SIG-M5 (cell line): Measurements from ENCODE around the gene EIF4H.
A peak's percentile ranks its signal among the peaks of the same experiment; 100 is the strongest.
"Not testable (repeated sequence)": the region's sequence is repeated elsewhere in the genome, so short reads cannot be mapped to it uniquely, and the experiment has no call there.

Source experiments
- DNase-seq: peaks from one replicate; lab custom pipeline; 2025; lab: John Stamatoyannopoulos, UW

EIF4H gene

DNA sequence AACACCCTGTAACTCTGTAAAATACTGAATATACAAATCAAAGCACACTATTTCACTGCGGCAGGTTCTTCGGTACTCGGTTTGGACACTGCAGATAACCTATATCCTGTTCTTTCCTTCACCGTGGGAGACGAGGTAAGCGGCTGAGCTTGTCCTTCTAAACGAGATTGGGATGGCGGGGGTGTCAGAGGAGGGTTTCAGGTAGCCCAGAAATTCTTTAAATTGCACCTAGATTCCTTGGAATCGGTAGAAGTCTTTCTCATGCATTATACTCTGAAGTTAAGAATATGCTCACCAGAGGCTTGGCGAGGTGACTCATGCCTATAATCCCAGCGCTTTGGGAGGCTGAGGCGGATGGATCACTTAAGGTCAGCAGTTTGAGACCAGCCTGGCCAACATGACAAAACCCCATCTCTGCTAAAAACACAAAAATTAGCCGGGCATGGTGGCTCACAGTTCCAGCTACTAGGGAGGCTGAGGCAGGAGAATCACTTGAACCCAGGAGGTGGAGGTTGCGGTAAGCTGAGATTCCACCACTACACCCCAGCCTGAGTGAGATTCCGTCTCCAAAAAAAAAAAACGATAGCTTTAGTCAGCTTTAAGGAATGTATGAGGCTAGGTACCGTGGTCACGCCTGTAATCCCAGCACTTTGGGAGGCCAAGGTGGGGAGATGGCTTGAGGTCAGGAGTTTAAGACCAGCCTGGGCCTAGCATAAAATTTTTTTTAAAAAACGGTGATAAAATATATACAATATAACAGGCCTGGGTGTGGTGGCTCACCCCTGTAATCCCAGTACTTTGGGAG lies 25.6 kb downstream of the EIF4H start:
- DNase-seq, result no peak

GRCh38 chr7:74202841-74203556 lies 28.8 kb downstream of the EIF4H start:
- DNase-seq, result peak; percentile 6

GRCh38 chr7:74203956-74204618 lies 29.9 kb downstream of the EIF4H start:
- DNase-seq, result no peak

DNA sequence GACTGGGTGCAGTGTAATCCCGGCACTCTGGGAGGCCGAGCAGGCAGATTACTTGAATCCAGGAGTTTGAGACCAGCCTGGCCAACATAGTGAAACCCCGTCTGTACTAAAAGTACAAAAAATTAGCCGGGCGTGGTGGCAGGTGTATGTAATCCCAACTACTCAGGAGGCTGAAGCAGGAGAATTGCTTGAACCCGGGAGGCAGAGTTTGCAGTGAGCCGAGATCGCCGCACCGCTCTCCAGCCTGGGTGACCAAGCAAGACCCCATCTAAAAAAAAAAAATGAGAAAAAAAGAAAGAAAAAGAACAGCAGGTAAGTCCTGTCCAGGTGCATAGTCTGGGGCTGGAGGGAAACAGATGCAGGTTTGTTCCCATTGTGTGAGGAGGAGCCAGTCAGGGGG lies 31.9 kb downstream of the EIF4H start:
- not testable (repeated sequence) for DNase-seq

DNA sequence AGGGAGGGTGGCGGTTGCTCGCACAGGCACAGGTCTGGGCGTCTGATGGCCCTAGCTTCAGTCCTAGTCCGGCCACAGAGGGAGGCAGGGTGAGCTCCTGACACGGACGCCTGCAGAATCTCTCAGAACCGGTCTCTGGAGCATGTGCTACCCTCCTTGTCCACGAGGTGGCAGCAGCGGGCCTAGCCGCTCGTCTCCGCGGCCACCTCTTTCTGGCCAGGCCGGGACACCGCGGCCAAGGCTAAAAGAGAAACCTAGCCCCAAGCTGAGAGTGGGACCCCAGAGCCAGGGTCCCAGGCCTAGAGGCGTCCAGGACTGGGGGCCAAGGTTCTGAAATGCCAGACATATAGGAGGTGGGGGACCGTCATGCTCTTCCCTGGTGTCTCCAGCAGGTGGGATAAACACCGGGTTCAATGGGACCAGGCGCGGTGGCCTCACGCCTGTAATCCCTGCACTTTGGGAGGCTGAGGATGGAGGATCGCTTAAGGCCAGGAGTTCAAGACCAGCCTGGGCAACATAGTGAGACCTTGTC lies 32.5 kb downstream of the EIF4H start:
- no peak for DNase-seq

DNA sequence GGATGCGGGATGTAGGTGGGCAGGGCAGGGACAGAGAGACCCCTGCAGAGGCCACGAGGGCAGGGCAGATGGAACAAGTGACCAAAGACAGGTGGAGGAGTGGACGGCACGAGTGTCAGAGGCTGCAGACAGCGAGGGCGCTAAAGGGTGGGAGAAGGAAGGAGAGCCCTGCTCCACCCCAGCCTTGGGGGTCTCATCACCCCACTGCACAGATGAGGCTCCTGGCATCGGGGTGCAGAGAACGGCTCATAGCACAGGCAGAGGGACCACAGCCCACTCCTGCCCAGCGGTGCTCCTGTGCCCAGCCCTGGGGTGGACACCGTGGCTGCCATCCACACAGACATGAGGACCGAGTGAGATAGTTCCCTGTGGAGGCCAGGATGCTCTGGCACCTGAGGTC lies 33.4 kb downstream of the EIF4H start:
- no peak for DNase-seq

- not testable (repeated sequence) for DNase-seq
Measured at GRCh38 chr7:74208241-74208640, 34.1 kb downstream of the EIF4H start.

DNA sequence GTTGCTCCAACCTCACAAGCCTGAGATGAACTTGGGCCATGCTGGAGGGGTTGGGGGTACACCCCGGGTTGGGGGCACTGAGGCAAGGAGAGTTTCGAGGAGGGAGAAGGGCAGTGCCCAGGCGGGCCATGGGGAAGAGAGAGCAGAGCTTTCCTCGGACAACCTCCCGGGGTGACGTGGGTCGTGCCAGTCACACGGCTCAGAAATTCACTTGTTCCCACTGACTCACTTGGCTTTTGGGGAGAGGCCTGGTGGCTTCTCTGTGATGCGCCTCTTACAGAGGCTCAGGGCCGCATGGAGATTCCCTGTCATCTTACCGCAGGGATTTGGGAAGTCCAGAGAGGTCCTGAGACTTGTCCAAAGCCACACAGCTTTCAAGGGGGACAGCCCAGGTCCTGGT lies 38.5 kb downstream of the EIF4H start:
- DNase-seq, result no peak

DNA sequence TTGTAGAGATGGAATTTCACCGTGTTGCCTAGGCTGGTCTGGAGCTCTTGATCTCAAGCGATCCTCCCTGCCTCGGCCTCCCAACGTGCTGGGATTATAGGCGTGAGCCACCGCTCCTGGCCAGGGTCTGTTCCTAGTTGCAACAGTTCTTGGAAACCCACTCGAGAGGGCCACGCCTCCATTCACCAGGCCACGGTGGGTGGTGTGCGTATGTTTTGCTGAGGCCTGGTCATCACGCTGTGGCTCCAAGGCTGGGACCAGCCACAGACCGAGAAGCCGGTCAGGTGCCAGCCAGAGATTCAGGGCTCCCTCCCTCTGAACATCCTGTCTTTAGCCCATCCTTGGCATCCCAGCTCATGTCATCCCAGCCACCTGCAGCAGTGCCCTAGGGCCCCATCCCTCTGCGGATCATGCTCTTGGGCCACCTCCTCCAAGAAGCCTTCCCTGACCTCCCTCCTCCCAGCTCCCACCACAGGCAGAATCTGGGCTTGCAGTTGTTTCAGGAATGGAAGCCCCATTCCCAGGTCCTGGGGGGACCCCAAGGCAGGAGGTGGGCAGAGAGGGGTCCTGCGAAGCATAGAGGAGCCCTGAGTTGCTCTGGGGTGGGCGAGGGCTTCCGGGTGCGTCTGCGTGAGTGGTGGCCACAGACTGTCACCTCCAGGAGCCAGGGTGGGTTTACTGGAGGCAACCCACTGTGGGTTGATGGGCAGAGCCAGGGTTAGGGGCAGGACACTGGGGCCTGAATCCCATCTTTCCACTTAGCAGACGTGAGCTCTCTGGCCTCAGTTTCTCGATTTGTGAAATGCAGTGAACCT lies 40.9 kb downstream of the EIF4H start:
- no peak for DNase-seq

- no peak for DNase-seq
Measured at GRCh38 chr7:74215921-74216320, 41.8 kb downstream of the EIF4H start.

DNA sequence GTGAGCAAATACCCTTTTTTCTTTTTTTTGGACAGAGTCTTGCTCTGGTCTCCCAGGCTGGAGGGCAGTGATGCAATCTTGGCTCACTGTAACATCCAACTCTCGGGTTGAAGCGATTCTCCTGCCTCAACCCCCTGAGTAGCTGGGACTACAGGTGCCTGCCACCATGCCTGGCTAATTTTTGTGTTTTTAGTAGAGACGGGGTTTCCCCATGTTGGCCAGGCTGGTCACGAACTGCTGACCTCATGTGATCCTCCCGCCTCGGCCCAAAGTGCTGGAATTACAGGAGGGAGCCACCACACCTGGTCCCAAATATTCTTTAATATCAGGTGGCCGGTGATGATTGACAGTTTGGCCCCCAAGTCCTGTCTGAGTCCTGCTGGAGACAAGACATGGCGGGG lies 42.2 kb downstream of the EIF4H start:
- no peak for DNase-seq

- peak; percentile 61 for DNase-seq
Measured at GRCh38 chr7:74217455-74218342, 43.5 kb downstream of the EIF4H start.

DNA sequence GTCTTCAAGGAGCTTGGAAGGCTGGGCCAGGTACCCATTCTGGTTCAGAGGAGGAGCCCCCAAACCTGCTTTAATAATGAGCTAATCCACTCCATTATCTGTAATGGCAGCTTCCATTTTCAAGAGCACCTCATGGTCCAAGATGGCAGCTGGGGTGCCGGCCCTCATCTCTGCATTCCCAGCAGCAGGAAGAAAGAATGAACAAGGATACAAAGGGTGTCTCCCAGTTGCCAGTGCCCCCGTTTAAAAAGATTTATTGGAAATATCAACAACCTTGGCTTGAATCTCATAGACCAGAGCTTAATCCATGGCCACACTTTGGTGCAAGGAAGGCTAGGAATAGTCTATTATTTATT lies 44.2 kb downstream of the EIF4H start:
- DNase-seq, result no peak

DNA sequence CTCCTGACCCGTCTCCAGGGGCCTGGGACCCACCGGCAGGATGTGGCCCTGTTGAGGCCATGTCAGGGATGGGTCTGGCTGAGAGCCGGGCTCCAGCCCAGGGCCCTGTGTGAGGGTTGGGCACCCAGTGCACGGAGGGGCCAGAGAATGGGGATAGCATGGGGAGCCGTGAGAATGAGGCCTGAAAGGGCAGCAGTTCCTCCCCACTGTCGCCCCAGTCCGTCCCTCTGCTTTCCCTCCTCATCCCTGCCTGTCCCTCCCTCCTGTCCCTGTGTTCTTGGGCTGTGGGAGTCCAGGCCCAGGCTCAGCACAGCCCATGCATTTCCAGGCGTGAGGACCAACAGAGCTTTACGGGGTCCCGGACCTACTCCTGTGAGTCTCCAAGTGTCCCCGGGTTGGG lies 45.3 kb downstream of the EIF4H start:
- DNase-seq, result no peak

GRCh38 chr7:74220229-74220628 lies 46.1 kb downstream of the EIF4H start:
- no peak for DNase-seq

DNA sequence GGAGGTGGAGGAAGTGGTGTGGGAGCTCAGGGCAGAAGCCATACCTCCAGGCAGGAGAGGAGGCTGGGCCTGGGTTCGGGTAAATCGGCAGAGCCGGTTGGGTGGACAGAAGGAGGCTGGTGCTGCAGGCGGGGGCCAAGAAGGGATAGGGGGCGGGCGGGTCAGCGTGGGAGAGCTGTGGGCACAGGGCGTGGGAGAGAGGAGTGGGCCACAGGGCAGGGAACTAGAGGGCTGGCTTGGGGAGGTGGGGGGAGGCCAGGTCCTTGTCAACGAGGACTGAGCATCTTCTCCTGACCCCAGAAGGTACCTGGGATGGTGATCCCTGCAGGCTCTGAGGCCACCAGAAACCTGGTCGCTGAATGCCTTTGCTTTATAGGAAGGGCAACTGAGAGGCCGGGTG lies 47.6 kb downstream of the EIF4H start:
- DNase-seq, result no peak

DNA sequence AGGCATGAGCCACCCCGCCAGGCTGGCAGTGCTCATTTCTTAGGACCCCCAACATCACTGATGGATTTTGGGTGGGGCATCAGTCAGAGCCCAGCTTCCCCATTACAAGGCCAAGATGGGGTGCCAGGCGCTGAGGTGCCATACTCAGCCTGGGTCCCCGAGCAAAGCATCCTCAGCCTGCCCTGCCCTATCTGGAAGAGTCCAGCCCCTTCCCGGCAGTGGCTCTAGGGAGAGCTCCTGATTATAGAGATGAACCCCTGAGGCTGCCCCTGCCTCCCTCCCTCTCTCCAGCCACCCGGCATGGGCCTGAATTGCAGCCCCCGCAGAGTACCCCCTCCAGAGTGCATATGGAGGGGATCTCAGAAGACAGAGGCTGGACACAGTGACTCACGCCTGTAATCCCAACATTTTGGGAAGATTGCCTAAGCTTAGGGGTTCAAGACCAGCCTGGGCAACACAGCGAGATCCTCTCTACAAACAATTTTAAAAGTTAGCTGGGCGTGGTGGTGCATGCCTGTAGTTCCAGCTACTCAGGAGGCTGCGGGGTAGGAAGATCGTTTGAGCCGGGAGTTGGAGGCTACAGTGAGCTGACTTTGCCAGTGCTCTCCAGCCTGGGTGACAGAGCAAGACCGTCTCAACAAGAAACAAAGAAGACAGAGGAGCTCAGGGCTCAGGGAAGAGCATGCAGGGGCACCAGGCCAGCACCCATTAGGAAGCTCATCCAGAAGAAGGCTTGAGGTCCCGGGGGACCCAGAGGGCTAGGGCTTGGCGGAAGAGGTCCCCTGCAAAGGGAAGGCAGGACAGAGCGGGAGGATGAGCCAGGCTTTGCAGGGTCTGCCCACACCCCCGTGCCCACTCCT lies 48.9 kb downstream of the EIF4H start:
- DNase-seq, result no peak

DNA sequence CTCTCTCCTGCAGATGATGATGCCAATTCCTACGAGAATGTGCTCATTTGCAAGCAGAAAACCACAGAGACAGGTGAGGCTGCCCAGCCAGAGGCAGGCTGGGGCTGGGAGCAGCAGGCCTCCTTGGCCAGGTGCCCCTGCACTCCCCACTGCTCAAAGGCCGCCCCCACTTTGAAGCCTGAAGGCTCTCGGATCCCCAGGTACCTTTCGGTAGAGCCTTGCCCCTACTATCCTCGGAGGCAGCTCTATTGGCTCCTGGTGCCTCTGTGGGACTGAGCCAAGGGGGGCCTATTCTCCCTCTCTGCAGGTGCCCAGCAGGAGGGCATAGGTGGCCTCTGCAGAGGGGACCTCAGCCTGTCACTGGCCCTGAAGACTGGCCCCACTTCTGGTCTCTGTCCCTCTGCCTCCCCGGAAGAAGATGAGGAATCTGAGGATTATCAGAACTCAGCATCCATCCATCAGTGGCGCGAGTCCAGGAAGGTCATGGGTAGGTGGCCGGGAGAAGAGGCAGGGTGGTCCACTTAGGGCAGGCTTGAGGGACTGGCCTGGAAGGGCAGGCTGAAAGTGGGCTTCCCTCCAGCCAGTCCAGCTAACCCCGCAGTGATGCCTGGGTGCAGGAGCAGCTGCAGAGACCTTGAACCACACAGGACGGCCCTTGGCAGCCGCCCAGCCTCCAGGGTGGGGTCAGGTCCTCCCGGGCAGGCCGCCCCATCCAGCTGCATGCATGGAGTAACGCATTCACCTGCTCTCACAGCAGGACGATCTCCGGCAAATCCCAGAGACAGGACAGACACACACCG lies 49.8 kb downstream of the EIF4H start:
- no peak for DNase-seq

DNA sequence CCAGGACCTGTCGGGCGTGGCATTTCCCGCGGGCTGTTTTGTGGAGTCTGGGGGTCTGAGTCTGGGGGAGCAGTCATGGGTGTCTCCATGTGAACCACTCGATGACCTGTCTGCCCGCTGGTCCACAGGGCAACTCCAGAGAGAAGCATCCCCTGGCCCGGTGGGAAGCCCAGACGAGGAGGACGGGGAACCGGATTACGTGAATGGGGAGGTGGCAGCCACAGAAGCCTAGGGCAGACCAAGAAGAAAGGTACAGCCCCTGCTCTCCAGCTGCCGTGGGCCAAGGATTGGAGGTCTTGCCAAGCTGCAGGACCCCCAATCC lies 50.3 kb downstream of the EIF4H start:
- DNase-seq, result no peak
